SK-N-SH treated with all-trans-retinoic acid at 6 μM for 48 hours (cell line): ENCODE data around the gene GMCL1.

Experiments
- ATAC-seq: fragments of 200-7000 bp; cut with Tn5 transposase; 3 replicates; pipeline ENCODE4 v1.9.1; 2020; ENCODE audit warnings: mild to moderate bottlenecking, moderate library complexity
- ARNTL ChIP-seq: fragments of 450-650 bp; formaldehyde crosslinking; IDR thresholded peaks from 2 replicates; pipeline ENCODE4 v1.5.0; 2020; ENCODE audit warnings: low read depth, mild to moderate bottlenecking, moderate library complexity, borderline replicate concordance
- BACH2 ChIP-seq: fragments of 250-450 bp; sonication (Bioruptor Pico); IDR thresholded peaks from 2 replicates; pipeline ENCODE4 v1.9.0; 2021; ENCODE audit warnings: mild to moderate bottlenecking, borderline replicate concordance
- CREB5 ChIP-seq: fragments of 250-450 bp; sonication (Bioruptor Pico); IDR thresholded peaks from 2 replicates; pipeline ENCODE4 v1.5.1; 2020; ENCODE audit warnings: low read depth, mild to moderate bottlenecking, moderate library complexity
- CSDC2 ChIP-seq: fragments of 250-450 bp; sonication (Bioruptor Pico); IDR thresholded peaks from 2 replicates; pipeline ENCODE4 v1.5.0; 2020; ENCODE audit warnings: mild to moderate bottlenecking, moderate library complexity
- CSRNP3 ChIP-seq: fragments of 250-450 bp; sonication (Bioruptor Pico); IDR thresholded peaks from 2 replicates; pipeline ENCODE4 v1.5.1; 2021; ENCODE audit warnings: mild to moderate bottlenecking, moderate library complexity
- GLIS3 ChIP-seq: fragments of 250-450 bp; sonication (Bioruptor Pico); IDR thresholded peaks from 2 replicates; pipeline ENCODE4 v1.5.0; 2020; ENCODE audit warnings: mild to moderate bottlenecking, moderate library complexity
- OSR1 ChIP-seq: fragments of 250-450 bp; sonication (Bioruptor Pico); IDR thresholded peaks from 2 replicates; pipeline ENCODE4 v1.8.0; 2022; ENCODE audit warnings: moderate library complexity, mild to moderate bottlenecking, inconsistent platforms
- PATZ1 ChIP-seq: fragments of 250-450 bp; sonication (Bioruptor Pico); IDR thresholded peaks from 2 replicates; pipeline ENCODE4 v1.8.0; 2020; ENCODE audit warnings: mild to moderate bottlenecking, moderate library complexity, borderline replicate concordance
- POU6F1 ChIP-seq: fragments of 250-450 bp; sonication (Bioruptor Pico); IDR thresholded peaks from 2 replicates; pipeline ENCODE4 v1.8.0; 2021; ENCODE audit warnings: low read depth, mild to moderate bottlenecking, moderate library complexity, borderline replicate concordance
- PPARA ChIP-seq: fragments of 250-450 bp; sonication (Bioruptor Pico); IDR thresholded peaks from 2 replicates; pipeline ENCODE4 v1.5.0; 2020; ENCODE audit warnings: mild to moderate bottlenecking, borderline replicate concordance
- SNAI2 ChIP-seq: fragments of 250-450 bp; sonication (Bioruptor Pico); IDR thresholded peaks from 2 replicates; pipeline ENCODE4 v1.5.0; 2020; ENCODE audit warnings: mild to moderate bottlenecking, moderate library complexity
- TCF4 ChIP-seq: fragments of 250-450 bp; sonication (Bioruptor Pico); IDR thresholded peaks from 2 replicates; pipeline ENCODE4 v1.8.0; 2021; ENCODE audit warnings: mild to moderate bottlenecking, moderate library complexity, borderline replicate concordance
- TSHZ2 ChIP-seq: fragments of 250-450 bp; sonication (Bioruptor Pico); IDR thresholded peaks from 2 replicates; pipeline ENCODE4 v1.5.0; 2020; ENCODE audit warnings: mild to moderate bottlenecking, moderate library complexity
- ZC3H10 ChIP-seq: fragments of 250-450 bp; sonication (Bioruptor Pico); IDR thresholded peaks from 2 replicates; pipeline ENCODE4 v1.5.1; 2021; ENCODE audit warnings: mild to moderate bottlenecking, moderate library complexity
- ZFP3 ChIP-seq: fragments of 250-450 bp; sonication (Bioruptor Pico); IDR thresholded peaks from 2 replicates; pipeline ENCODE4 v1.5.0; 2020; ENCODE audit warnings: mild to moderate bottlenecking, moderate library complexity
- ZFP30 ChIP-seq: fragments of 450-650 bp; formaldehyde crosslinking; IDR thresholded peaks from 2 replicates; pipeline ENCODE4 v1.5.0; 2022; ENCODE audit warnings: mild to moderate bottlenecking, moderate library complexity
- ZNF565 ChIP-seq: fragments of 450-650 bp; formaldehyde crosslinking; conservative IDR thresholded peaks from 2 replicates; pipeline ENCODE4 v1.5.0; 2020; ENCODE audit warnings: low read depth, mild to moderate bottlenecking, moderate library complexity
- ZNF70 ChIP-seq: fragments of 450-650 bp; formaldehyde crosslinking; IDR thresholded peaks from 2 replicates; pipeline ENCODE4 v1.5.0; 2020; ENCODE audit warnings: mild to moderate bottlenecking, moderate library complexity
- ZNF8 ChIP-seq: fragments of 450-650 bp; formaldehyde crosslinking; IDR thresholded peaks from 2 replicates; pipeline ENCODE4 v1.5.0; 2020; ENCODE audit warnings: mild to moderate bottlenecking, moderate library complexity

Gene GMCL1

GRCh38 chr2:69829256-69830044, at the start of gene GMCL1:
Gene GMCL1, plus strand, starts transcription at chr2:69829660. Its CDS starts 233 bp downstream, at chr2:69829893.
- ATAC-seq, result peak; percentile 95
- TF ChIP-seq ZNF8 (CRISPR knock-in tag) (no peak), ZFP30 (CRISPR knock-in tag) (no peak), PATZ1 (CRISPR knock-in tag) (no peak), PPARA (no peak), POU6F1 (CRISPR knock-in tag) (0 out of 2 replicates have a peak, but pooled peaks have one; percentile 68), BACH2 (CRISPR knock-in tag) (no peak), CSDC2 (CRISPR knock-in tag) (no peak), TSHZ2 (CRISPR knock-in tag) (0 out of 2 replicates have a peak, but pooled peaks have one; percentile 18), TCF4 (CRISPR knock-in tag) (no peak), CREB5 (CRISPR knock-in tag) (no peak), SNAI2 (CRISPR knock-in tag) (no peak), ZNF565 (CRISPR knock-in tag) (0 out of 2 replicates have a peak, but pooled peaks have one; percentile 23), CSRNP3 (no peak), ZC3H10 (CRISPR knock-in tag) (no peak), ARNTL (CRISPR knock-in tag) (no peak), ZNF70 (CRISPR knock-in tag) (no peak), GLIS3 (CRISPR knock-in tag) (no peak), ZFP3 (CRISPR knock-in tag) (0 out of 2 replicates have a peak, but pooled peaks have one; percentile 4), OSR1 (no peak)
- TF ChIP-seq, all 23 proteins: peak for 4

- ATAC-seq, result no peak
- TF ChIP-seq PPARA (no peak), ZNF70 (CRISPR knock-in tag) (no peak), TCF4 (CRISPR knock-in tag) (no peak), ZFP3 (CRISPR knock-in tag) (no peak), CSDC2 (CRISPR knock-in tag) (no peak), ARNTL (CRISPR knock-in tag) (no peak), CREB5 (CRISPR knock-in tag) (no peak), ZNF565 (CRISPR knock-in tag) (no peak), GLIS3 (CRISPR knock-in tag) (no peak)
Observed at GRCh38 chr2:69780921-69781320, 48.5 kb upstream of the GMCL1 start.
